HL-60/S4 treated with phorbol 12-myristate 13-acetate at 8.2 ng/mL for 4 days and 3 days (cell line): ENCODE measurements around the gene FAM227A.

Experiments used
- in situ Hi-C: fragments of 300-500 bp; cut with MboI; formaldehyde crosslinking; loops from 2 replicates; pipeline ENCODE4 v1.15.0; 2022; ENCODE audit warnings: low sequenced_read_pairs

Gene FAM227A

DNA sequence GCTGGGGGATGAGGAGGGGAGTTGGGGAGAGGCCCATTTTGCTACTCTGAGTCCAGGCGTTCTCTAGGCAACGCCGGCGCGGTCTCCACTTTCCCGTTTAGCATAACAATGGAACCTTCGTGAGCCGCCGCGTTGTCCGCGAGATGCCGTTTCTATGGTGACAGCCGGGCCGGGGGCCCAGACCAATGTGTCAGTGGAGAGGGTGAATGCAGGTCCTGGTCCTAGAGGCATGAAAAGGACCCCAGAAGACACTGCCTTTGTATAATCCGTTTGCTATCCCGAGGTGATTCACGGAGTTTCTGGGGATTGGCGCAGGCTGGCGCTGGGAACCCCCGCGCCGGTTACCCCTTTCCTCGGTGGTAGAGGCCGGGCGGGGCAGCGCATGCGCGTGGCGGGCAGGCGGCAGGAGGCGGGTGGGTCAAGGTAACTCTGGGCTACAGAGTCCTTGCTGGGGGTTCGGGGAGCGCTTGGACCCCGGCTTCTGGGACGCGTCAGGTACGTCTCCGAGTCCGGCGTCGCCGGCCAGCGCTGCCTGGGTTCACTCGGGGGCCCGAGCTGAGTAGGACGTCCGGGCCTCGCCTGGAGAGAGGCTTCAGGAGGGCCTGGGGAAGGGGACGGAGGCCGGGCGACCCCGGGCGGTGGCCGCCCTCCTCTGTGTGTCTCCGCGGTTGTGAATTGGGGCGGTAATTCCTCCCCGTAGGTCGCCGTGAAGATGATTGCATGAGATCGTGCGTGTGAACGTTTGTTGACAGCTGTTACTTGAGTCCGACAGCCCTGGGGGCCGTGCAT, at the start of gene FAM227A, which contains the start of gene CBY1:
FAM227A (minus strand) TSS at position 137 of the 789 bp plus-strand sequence. CDS start 6,224 bp downstream, outside the sequence.
CBY1 (plus strand) TSS at position 383 of the 789 bp plus-strand sequence. CDS start 11,417 bp downstream, outside the sequence.
- in situ Hi-C loops: no loop called here

DNA sequence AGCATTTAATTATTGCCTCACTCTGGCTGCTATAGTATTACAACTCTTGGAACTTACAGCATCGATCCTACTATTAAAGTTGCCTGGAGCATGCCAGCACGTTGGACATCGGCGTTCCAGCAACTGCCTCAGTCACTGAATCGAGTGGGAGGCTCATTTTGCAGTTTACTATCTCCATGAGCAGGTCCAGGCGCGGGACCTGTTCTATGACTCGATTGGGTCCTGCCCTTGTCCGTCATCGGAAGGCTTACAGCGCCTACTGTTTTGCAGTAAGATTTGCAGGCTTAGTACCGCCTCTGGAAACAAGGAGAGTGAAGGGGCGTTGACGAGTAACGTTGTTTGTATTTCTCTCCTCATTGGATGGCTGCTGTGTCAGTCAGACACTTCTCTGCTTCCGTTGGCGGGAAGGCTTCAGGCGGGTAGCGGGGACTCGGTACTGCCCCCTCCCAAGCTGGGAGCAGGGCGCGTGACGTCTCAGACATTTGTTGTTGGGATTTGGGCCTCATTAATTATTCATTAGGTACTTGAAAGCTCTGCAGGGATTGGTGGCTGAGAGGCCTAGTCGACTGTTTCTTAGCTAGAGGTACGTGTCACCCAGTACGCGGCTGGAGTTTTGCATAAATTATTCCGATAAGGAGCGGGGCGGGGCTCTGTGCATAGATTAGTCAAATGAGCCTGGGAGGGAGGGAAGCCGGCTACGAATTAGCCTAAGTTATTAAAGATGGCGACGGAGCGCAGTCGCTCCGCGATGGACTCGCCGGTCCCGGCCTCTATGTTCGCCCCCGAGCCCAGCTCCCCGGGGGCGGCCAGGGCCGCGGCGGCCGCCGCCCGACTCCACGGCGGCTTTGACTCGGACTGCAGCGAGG, 49.3 kb upstream of the FAM227A start, which contains the start of gene GTPBP1:
GTPBP1 (plus strand) TSS at position 710 of the 866 bp plus-strand sequence; CDS start at position 722, 12 bp downstream.
- in situ Hi-C loops: no loop called here

DNA sequence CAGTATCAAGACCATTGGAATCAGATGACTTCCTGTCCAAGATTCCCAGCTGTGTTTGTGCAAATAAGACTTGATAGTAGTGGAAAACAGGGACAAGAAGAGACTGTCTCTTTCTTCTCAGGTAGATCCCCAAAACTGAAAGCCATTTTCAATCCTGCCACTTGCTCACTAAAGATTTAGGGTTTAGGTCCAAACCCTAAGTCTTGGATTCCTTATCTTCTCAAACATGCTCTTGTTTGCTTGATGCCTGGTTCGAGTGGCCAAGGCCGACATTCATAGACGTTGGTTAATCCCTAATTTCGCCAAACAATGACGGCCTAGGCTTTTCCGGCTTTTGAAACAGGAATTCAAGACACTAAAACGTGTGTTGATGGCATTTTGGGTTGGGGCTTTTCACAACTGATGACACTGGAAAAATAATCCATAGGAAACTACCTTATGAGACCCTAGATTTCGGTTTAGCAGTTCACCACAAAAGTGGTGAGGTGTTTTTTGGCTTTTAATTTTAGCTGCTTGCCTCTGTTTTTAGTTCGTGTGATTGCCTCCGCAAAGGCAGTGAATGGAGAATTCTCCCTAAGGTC, 48.6 kb upstream of the FAM227A start:
- in situ Hi-C loops: no loop called here

DNA sequence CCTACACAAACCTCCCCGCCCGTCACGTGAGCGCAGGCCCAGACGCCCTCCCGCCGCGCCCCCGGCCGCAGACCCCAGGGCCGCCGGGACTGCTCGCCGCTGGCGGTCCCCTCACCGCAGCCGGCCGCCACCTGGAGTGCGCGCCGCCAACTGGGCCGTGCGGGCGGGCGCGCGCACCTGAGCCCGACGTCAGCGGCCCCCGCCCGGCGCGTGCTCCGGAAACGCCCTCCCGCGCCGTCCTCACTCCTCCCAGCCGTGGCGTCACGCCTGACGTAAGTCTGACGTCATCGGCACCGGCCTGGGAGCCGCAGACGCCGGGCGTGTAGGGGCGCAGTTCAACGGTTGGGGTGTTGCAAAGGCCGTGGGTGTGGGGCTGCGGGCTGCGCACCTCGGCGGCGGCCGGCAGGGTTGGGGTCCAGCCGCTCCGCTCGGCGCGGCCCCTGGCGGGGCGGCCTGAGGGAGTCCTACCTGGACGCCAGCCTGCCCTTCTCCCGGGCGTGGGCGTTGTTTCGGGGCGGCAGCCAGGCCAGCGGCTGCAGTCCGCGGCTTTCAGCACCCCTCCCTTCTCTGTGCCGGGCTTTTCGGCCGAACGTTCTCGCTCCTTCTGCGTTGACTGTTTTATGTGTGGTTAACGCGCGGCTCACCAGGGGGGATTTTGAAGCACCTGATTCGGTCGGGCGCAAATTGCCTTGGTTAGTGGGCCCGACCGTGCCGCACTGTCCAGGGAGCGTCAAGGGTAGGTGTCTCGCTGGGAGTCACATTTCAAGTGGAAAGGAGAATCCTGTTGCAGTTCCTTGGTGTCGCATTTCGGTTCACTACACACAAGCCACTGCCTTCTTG, 44.8 kb upstream of the FAM227A start, which contains the start of gene JOSD1:
JOSD1 (minus strand) TSS at position 155 of the 840 bp plus-strand sequence. CDS start 956 bp downstream, outside the sequence.
- in situ Hi-C loops: no loop called here

DNA sequence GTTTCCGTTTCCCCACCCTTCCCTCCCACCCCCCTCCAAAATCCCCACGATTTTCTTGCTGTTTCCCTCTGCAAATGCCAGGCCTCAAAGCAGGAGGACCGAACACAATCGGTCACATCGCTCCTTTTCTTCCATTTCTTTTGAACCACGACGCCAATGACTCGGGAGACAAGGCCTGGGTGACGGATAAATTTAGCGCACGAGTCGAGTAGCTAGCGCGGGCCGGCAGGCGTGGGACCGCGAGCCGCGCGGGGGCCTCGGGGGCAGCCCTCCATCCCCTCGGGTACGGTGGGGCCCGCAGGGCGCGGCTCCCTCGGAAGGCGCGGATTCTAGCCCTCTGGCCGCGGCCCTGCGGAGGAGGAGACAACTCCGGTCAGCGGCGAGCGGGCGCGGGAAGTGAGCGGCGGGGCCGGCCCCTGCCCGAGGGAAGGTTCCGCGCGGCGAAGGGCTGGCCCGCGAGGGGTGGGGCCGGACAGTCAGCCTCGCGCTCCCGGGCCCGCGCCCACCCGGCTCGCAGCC, 44.1 kb upstream of the FAM227A start:
- in situ Hi-C loops: no loop called here

DNA sequence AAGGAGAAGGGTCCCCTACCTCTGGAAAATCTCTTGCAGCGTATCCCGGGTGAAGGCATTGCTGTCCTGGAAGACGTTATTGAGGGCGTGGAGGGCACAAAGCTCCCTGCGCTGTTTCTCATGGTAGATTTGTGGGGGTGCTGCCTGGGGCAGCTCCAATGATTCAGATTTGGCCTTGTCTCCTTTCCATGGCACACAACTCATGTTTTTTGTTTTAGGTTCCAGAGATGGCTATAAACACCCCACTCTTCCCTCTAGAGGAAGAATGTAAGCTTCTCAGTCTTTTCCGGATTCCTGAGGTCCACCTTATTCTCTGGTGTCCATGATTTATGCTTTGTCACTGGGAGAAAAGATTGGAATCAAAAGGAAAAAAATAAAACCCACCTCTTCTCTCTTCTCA, 43.6 kb upstream of the FAM227A start:
- in situ Hi-C loops: no loop called here

DNA sequence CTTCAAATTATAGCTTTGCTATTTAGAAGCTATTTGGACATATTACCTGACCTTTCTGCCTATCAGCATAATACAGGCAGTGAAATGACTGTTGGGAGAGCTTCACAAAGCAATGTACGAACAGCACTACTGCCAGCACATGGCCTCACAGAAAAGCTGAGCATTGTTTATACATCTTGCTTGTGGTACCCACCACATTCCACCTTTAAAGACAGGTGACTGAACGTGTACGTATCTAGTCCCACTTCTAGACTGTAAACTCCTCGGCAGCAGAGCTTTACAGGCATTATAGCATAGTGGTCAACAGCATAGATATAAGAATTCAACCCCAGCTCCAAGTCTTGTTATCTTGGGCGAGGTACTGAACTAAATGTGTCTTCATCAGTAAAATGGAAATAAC, 43.0 kb upstream of the FAM227A start:
- in situ Hi-C loops: no loop called here

DNA sequence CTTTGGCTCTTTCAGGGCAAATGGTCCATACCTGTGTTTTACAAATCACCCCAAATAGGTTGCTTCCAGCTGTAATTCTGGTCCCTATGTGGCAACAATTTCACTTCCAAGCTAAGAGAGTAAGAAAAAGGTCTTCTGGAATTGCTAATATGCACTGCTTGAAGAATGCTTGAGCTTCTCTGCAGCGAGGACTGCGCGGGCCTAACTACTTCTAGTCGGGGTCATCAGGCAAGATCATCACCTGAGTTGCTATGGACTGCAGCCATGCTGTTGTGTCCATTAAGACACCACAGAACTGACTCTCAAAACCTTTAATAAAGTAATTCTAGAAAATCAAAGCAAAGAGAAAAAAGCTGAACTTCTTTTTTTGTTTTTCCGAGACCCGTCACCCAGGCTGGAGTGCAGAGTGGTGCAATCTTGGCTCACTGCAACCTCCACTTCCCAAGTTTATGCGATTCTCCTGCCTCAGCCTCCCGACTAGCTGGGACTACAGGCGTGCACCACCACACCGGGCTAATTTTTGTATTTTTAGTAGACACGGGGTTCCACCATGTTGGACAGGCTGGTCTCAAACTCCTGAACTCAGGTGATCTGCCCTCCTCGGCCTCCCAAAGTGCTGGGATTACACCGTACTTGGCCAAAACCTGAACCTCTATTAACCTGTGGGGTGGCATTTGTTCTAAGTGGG, 42.4 kb upstream of the FAM227A start:
- in situ Hi-C loops: no loop called here

DNA sequence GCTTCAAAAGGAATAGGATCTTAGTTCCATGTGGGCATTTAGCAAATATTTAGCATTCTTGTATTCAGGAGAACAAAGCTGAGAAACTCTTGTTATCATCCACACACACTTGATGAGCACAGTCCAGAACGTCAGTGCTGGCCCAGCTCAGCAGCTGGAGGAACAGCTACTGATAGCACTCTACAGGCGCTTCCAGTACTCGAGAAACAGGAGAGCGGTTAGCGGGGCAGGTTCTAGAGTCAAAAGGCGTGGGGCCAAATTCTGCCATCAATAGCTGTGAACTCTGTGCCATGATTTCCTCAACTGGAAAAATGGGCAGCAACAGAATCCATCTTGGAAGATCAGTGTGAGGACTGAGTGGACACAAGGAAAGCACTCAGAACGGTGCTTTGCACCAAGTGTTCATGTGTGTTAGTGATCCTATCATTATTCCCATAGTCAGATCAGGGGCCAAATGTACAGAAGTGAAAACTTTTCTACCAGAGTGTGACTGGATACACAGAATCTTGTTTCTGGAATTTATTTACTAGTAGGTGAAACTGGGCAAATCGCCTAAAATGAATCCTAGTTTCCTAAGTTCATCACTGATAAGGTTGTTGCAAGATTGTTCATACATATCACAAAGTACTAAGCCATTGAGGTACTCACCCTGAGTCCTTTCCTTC, 41.4 kb upstream of the FAM227A start:
- in situ Hi-C loops: no loop called here

DNA sequence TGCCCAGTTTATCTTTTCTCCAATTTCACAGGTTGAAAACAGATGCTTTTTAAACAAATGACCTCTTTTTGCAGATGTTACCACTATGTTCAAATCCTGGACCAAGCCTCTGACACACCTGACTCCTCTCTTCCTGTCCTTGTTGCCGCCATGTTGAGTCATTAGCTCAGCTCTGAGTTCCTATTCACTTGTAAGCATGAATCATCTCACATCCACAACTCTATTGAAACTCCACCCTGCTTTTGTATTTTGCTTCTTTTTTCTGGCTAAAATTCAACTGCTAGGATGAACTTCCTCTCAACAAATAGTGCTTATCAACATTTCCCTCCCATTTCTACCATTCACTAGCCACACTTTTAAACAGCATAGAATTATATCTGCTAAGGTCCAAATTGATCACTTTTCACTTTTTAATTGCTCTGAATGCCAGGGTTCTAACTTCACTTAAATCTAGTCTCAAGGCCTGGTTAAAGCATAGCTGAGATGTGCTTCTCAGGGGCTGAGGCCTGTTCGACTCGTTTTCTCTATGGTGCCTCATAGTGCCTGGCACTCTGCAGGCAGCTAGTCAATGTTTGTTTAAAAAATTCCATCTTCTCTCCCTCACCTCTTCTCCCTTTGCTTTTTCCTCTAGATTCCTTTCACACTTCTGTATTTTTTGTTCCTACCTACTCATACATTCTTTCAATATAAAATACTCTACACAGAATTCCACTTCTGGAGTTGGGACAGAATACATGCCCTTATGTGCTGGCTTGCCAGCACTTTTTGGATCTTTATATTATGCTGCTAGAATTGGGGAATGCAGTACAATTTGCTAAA, 40.6 kb upstream of the FAM227A start:
- in situ Hi-C loops: no loop called here

DNA sequence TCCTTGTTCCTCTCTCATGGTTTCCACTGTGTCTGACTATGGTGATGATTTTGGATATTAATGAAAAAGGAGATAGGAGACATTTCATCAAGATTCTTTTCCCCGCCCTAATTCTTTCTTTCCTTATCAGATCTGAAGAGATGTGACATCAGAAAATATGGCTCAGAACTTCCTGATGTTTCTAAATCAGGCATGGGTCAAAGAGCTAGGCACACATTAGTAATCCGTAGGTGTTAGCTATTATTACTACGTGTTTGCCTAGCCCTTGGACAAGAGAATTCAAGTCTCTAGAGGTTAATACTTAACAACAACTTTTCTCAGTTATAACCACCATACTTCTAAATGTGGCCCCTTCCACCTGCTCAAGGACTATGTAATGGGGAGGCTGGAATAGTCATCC, 38.7 kb upstream of the FAM227A start:
- in situ Hi-C loops: no loop called here

DNA sequence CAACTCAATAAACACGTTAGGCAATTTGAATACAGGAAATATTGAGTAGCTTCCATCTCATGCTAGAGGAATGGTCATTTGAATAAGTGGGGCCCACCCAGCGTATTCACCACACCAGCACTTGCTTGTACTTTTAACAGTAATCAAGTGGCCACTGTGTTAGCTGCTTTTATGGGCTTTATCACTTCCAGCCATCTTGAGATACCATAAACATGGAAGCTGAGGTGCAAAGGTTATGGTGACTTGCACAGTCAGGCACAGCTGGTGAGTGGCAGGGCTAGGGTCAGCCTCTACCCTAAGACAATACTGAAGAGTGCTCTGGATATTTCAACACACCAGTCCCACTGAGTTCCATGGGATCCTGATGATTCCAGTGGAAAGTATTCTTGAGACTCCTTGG, 37.9 kb upstream of the FAM227A start:
- in situ Hi-C loops: no loop called here

DNA sequence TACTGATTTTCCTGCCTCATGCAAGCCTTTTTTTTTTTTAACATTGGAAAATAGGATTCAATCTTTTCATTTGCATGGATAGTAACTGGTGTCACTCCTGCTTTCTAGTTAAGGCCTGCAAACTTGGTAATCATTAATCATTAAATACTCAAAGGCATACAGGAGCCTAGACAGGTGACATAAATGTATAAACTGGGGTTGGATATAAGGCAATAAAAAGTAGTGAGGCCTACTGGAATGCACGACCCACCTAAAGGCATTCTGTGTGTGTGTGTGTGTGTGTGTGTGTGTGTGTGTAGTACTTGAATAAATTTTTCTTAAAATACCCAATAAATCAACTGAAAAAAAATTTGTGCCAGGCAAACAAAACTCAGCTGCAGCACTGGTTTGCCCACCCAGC, 33.5 kb upstream of the FAM227A start:
- in situ Hi-C loops: no loop called here

DNA sequence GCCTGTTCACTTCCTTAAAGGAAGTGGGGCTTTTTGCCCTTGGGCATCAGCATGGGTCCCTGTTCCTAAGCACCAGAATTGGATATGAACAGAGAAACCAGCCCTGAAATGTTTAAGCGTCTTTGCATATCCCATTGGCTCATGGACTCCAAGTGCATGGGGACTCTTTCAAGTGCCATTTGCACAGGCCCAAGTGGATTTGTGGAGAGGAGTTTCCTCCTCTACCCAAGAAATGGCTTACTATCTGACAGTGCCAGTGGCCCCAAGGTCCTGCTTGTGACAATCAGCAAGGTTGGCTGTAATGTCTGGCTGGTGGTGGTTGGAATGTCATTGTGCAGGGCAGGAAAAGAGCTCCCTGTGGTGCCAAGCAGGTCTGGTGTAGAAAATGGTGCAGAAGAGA, 29.6 kb upstream of the FAM227A start:
- in situ Hi-C loops: no loop called here

DNA sequence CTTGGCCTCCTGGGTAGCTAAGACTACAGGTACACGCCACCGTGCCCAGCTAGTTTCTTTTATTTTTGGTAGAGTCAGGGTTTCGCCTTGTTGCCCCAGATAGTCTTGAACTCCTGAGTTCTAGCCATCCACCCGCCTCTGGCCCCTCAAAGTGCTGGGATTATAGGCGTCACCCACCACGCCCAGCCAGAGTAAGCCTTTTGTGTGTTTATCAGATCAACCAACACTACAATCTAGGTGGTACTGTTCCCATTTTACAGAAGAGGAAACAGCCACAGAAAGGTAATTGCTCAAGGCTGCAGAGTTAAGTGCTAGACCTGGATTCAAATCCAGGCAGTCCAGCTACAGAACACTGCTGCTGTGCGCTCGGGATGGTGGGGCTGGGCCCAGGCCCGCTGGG, 28.7 kb upstream of the FAM227A start:
- in situ Hi-C loops: no loop called here

DNA sequence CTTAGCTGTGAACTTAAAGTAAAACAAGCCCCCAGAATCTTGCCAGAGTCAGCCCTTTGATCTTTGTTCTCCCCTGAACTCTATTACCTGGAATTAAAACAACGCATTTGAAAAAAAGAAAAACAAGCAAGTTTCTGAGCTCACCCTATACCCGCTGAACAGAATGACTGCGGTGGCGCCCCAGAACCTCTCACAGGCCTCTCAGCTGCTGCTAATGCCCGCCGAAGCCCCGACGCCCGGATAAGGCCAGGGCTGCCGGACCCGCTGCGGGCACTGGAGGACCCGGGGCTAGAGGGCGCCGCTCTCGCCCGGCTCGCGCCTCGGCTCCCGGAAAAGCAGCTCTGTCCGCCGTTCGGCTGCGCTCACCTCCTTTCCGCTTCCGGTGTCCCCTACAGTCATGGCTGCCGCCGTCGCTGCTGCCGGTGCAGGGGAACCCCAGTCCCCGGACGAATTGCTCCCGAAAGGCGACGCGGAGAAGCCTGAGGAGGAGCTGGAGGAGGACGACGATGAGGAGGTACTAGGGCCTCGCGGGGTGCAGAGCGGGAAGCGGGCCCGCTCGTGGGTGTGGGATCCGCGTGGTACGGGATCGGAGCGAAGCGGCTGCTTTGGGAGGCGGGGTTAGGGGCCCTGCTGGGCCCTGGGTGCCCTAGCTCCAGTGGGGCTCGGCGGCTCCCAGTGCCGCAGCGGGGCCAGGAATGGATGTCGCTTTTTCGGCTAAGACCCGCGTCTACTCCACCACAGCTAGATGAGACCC, 25.6 kb upstream of the FAM227A start, which contains the start of gene TOMM22:
TOMM22 (plus strand) TSS at position 376 of the 754 bp plus-strand sequence; CDS start at position 398, 22 bp downstream.
- in situ Hi-C loops: no loop called here

DNA sequence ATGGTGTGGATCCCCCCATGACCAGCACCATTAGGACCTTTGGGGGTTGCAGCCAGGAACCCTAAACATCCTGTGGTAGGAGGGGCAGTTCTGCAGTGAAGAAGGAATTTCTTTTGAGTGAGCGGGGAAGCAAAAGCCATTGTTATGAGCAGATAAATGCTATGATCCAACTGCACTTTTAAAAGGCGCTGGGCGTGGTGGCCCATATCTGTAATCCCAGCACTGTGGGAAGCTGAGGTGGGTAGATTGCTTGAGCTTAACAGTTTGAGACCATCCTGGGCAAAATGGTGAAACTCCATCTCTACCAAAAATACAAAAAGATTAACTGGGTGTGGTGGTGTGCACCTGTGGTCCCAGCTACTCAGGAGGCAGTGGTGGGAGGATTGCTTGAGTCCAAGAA, 19.6 kb upstream of the FAM227A start:
- in situ Hi-C loops: no loop called here
